ENCODE measurements around the gene DRC3. TPM values are rescaled to one million over a fixed set of nuclear protein-coding genes. Genes with fewer than 3 reads are reported as not detected.

Gene DRC3
- polyA plus RNA-seq, 6 donors from 2014 or later = 0.19 to 1.4 (median 0.85) TPM; not detected in 2

DNA sequence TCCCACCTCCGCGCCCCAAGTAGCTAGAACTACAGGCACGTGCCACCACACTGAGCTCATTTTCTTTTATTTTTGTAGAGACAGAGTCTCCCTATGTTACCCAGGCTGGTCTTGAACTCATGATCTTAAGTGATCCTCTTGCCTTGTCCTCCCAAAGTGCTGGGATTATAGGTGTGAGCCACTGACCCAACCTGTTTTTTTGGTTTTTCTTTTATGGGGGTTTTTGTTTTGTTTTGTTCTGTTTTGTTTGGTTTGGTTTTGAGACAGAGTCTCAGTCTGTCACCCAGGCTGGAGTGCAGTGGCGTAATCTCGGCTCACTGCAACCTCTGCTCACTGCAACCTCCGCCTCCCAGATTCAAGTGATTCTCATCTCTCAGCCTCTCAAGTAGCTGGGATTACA is 82.9 kb downstream of the DRC3 start:
- no peak overlapping the region for H3K4me3 Mint-ChIP-seq
- peaks cover 0 to 6% (median 4%) of the 10 kb centered on the region in 3 donors for H3K4me1 Mint-ChIP-seq
- ATAC-seq (ENCODE audit: low read depth in 2 of 2) (no peak), DNase-seq (no peak)
- no peaks in the 10 kb centered on the region for H3K9me3 Mint-ChIP-seq
- H3K27me3 Mint-ChIP-seq = no peaks in the 10 kb centered on the region
- peaks cover 8 to 11% of the 10 kb centered on the region in 2 donors for H3K36me3 Mint-ChIP-seq
- H3K27ac Mint-ChIP-seq = no peak overlapping the region

DNA sequence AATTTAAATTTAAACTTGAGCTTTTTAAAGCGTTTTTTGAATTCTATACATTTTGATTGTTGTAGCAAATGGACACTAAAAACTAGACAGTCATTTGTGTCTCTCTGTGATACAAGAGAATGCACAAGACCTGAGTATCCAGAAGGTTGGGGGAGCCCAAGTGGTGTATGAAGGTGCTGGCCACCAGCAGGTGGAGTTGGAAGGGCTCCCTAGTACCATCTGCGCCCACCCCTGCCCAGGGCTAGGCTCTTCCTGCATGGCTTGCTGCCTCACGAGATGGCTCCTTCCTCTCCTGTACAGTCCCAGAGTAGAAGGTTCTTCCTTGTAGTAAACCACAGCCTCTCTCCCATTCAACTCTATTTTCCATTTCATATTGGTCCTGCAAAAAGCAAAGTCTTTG is 83.6 kb downstream of the DRC3 start:
- Mint-ChIP-seq H3K27ac (peak overlapping the region in 1 of 6 donors; percentile 38), H3K36me3 (peaks cover 8 to 11% of the 10 kb centered on the region in 2 donors)
- ATAC-seq (ENCODE audit: low read depth in 2 of 2) = no peak

DNA sequence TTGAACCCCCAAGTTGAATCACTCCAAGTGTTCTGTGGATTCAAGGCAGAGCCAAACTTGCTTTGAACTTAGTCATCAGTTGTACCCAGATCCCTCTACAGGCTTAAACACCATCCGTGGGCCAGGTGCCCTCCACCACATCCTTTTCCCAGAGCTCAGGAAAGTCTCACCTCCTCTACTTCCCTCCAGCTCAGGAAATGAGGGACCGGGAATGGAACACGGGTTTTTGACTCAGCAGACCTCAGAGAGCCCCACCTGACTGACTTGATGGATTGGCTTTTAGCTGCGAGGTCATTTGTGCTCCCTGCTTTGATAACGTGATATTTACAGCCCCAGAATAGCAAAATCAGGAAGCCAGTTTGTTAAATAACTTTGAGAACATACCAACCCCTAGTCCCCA is 86.6 kb downstream of the DRC3 start:
- ATAC-seq (ENCODE audit: low read depth in 2 of 2) = no peak
- Mint-ChIP-seq H3K27ac (peak overlapping the region in 2 of 6 donors; percentile 11 to 16), H3K4me3 (no peak overlapping the region), H3K27me3 (no peaks in the 10 kb centered on the region), H3K36me3 (peaks cover 9 to 11% of the 10 kb centered on the region in 2 donors), H3K9me3 (no peaks in the 10 kb centered on the region), H3K4me1 (peaks cover 0 to 4% (median 3%) of the 10 kb centered on the region in 3 donors)
- no peak for DNase-seq

More for the DNA sequence above, 83.6 kb downstream of the DRC3 start:
- DNase-seq = no peak
- no peaks in the 10 kb centered on the region for H3K27me3 Mint-ChIP-seq
- peaks cover 0 to 6% (median 4%) of the 10 kb centered on the region in 3 donors for H3K4me1 Mint-ChIP-seq
- H3K4me3 Mint-ChIP-seq = no peak overlapping the region
- no peaks in the 10 kb centered on the region for H3K9me3 Mint-ChIP-seq

DNA sequence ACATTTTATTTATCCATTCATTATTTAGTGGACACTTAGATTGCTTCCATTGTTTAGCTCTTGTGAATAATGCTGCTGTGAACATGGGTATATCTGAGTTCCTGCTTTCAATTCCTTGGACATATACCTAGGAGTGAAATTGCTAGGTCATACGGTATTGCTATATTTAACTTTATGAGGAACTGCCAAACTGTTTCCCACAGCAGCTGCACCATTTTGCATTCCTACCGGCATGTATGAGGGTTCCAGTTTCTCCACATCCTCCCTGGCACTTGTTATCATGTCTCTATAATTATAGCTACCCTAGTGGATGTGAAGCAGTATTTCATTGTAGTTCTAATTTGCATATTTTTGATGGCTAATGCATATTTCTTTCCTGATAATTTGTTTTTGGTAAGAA is 91.4 kb downstream of the DRC3 start:
- no peak for ATAC-seq (ENCODE audit: low read depth in 2 of 2)
- no peak overlapping the region for H3K4me3 Mint-ChIP-seq
- H3K27ac Mint-ChIP-seq = peak overlapping the region in 1 of 6 donors; percentile 0
- peaks cover 0 to 3% (median 0%) of the 10 kb centered on the region in 3 donors for H3K4me1 Mint-ChIP-seq
- H3K9me3 Mint-ChIP-seq = no peaks in the 10 kb centered on the region
- H3K36me3 Mint-ChIP-seq = peaks cover 5 to 13% of the 10 kb centered on the region in 2 donors
- no peaks in the 10 kb centered on the region for H3K27me3 Mint-ChIP-seq
- no peak for DNase-seq

DNA sequence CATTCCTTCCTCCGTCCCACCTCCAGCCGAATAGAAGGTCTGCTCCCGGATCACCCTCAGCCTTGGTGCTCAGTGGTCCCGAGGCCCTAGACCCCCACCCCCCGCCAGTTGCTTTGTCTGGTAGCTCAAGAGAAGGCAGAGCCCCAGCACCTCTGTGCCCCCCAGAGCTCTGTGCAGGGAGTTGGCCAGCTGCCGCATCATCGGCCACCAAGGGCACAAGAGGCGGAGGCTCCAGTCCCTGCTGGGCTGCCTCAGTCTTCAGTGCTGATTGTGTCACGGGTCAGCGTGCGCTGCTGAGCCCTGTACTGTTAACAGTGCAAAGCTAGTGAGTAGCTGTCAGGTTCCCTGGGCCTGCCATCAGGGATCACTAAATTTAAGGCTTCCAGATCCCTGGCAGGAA is 92.9 kb downstream of the DRC3 start:
- no peak overlapping the region for H3K27ac Mint-ChIP-seq
- no peaks in the 10 kb centered on the region for H3K4me1 Mint-ChIP-seq
- H3K36me3 Mint-ChIP-seq = peaks cover 5 to 13% of the 10 kb centered on the region in 2 donors
- DNase-seq = no peak
- no peaks in the 10 kb centered on the region for H3K9me3 Mint-ChIP-seq
- no peaks in the 10 kb centered on the region for H3K27me3 Mint-ChIP-seq
- no peak for ATAC-seq (ENCODE audit: low read depth in 2 of 2)
- no peak overlapping the region for H3K4me3 Mint-ChIP-seq

Other genes starting within 250 kb of the DRC3 start
- 10 to 100 TPM in 1 of 6 donors, 1 to 10 TPM in 5; 4.8 to 10.0 (median 5.4) TPM for gene SREBF1, start 135.9 kb upstream of the DRC3 start, polyA plus RNA-seq (ENCODE audit: low read depth in 6 of 6)
- gene TOM1L2, start 462 bp upstream of the DRC3 start, polyA plus RNA-seq (ENCODE audit: low read depth in 6 of 6) = 1 to 10 TPM; 2.5 to 7.0 (median 3.0) TPM
- 10 to 100 TPM; 24.0 to 42.7 (median 34.1) TPM for gene ATPAF2, start 66.3 kb downstream of the DRC3 start, polyA plus RNA-seq (ENCODE audit: low read depth in 6 of 6)
- 10 to 100 TPM in 2 of 6 donors, 1 to 10 TPM in 4; 6.7 to 11.8 (median 7.4) TPM for gene GID4, start 66.5 kb downstream of the DRC3 start, polyA plus RNA-seq (ENCODE audit: low read depth in 6 of 6)
- 10 to 100 TPM; 36.1 to 70.4 (median 41.8) TPM for gene DRG2, start 115.1 kb downstream of the DRC3 start, polyA plus RNA-seq (ENCODE audit: low read depth in 6 of 6)
- gene MYO15A, start 135.9 kb downstream of the DRC3 start, polyA plus RNA-seq (ENCODE audit: low read depth in 6 of 6) = 1 to 10 TPM in 2 of 6 donors, under 1 TPM in 4; 0.43 to 2.0 (median 0.65) TPM
- gene ALKBH5, start 211.0 kb downstream of the DRC3 start, polyA plus RNA-seq (ENCODE audit: low read depth in 6 of 6) = 100 to 1,000 TPM; 124 to 169 (median 146) TPM

Measured in naive B cell (primary cell).